Retinal pigment epithelial cell (primary cell): ENCODE data around the gene DAG1.
A peak's percentile ranks its signal among the peaks of the same experiment; 100 is the strongest.

Source experiments
- DNase-seq: peaks from one replicate; pipeline ENCODE4 v3.0.0-alpha.2; 2010; ENCODE audit warnings: low read depth
- H3K4me3 ChIP-seq: 2 replicates; pipeline ENCODE4 v1.5.1; 2011; ENCODE audit warnings: mild to moderate bottlenecking, low read length, control low read depth, moderate library complexity
- TF ChIP-seq, protein P1 (sequence below): conservative IDR thresholded peaks from 2 replicates; pipeline ENCODE4 v1.5.1; 2011; ENCODE audit warnings: low read depth, low read length, control low read depth, inconsistent platforms

DAG1 gene

DNA sequence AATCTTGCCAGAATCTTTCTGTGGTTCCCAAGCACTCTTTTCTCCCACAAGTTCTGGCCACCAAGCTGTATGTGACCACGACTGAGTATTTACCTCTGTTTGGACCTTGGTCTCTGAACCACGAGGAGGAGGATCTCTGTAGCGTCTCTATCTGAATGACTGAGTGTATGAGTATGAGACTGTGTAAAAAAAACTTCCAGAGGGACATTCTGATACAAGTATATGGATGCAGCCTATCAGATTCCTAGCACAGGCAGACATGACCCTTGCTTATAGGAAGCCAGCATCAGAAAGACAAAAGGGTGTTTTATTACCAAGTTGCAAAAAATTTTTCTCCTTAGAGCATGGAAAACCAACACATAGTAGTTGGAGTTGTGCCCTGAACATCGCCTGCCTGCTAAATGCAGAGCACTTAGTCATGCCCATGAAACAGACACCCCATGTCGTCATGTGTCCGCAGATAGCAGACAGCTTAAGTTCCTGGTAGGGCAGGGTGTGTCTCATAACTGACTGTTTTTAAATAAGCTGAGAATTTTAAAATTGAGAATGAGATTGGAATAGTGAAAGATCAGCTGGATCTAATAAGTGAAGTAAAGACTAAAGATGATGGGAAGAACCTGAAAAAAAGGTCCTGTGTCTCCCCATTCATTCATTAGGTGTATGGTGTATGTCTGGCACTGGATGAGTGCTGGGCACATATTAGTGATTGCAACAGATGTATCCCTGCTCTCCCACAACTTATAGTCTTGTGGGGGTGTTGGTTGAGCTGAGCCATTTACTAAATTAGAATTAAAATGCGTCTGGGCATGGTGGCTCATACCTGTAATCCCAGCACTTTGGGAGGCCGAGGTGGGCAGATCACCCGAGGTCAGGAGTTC, 30.9 kb downstream of the DAG1 start:
- no peak overlapping the region for H3K4me3 ChIP-seq
- DNase-seq = peak; percentile 97

DNA sequence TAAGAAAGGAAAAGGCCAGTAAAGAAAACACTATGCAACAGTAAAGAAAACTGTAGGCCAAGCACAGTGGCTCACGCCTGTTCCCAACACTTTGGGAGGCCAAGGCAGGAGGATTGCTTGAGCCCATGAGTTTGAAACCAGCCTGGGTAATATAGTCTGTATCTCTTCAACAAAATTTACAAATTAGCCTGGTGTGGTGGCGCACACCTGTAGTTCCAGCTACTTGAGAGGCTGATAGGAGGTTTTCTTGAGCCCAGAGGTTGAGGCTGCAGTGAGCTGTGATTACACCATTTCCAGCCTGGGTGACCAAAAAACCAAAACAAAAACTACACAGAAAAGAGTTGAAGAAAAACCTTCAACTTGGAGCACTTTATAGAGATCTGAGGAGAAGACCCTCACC, 31.8 kb downstream of the DAG1 start:
- DNase-seq = no peak
- no peak overlapping the region for H3K4me3 ChIP-seq
- TF ChIP-seq, protein P1, sequence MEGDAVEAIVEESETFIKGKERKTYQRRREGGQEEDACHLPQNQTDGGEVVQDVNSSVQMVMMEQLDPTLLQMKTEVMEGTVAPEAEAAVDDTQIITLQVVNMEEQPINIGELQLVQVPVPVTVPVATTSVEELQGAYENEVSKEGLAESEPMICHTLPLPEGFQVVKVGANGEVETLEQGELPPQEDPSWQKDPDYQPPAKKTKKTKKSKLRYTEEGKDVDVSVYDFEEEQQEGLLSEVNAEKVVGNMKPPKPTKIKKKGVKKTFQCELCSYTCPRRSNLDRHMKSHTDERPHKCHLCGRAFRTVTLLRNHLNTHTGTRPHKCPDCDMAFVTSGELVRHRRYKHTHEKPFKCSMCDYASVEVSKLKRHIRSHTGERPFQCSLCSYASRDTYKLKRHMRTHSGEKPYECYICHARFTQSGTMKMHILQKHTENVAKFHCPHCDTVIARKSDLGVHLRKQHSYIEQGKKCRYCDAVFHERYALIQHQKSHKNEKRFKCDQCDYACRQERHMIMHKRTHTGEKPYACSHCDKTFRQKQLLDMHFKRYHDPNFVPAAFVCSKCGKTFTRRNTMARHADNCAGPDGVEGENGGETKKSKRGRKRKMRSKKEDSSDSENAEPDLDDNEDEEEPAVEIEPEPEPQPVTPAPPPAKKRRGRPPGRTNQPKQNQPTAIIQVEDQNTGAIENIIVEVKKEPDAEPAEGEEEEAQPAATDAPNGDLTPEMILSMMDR = no peak

More for the DNA sequence above, 30.9 kb downstream of the DAG1 start:
- TF ChIP-seq, protein P1 = no peak

DNA sequence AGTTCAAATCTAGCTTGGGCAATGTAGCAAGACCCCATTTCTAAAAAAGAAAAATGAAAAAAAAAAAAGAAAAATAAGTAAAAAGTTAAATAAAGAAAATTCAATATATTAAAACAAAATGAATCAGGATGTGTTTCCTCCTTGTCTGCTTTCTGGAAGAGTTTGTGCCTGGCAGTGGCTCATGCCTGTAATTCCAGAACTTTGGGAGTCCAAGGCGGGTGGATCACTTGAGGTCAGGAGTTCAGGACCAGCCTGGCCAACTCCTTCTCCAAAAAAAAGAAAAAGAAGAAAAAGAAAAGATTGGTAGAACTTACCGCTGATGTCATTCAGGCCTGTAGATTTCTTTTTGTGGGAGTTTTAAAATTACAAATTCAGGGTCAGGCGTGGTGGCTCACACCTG, 36.8 kb downstream of the DAG1 start:
- no peak overlapping the region for H3K4me3 ChIP-seq
- DNase-seq = no peak
- TF ChIP-seq, protein P1 = no peak

DNA sequence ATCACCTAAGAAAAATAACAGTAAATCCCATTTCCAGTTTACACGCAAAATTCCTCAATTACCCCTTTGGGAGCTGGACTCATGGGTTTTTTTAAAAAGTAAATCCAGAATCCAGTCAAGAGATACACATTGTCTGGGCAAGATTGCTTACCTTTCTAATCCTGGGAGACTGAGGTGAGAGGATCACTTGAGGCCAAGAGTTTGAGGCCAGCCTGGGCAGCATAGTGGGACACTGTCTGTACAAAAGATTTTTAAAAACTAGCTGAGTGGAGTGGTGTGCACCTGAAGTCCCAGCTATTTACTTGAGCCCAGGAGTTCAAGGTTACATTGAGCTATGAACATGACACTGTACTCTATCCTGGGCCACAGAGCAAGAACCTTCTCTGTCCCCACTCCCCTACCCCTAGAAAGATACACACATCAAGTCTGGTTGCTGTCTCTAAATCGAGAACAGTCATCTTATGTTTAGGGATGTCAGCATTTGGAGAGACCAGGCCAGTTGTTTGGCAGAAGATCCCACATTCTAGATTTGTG, 39.0 kb downstream of the DAG1 start:
- H3K4me3 ChIP-seq = no peak overlapping the region
- TF ChIP-seq, protein P1 = no peak
- no peak for DNase-seq

DNA sequence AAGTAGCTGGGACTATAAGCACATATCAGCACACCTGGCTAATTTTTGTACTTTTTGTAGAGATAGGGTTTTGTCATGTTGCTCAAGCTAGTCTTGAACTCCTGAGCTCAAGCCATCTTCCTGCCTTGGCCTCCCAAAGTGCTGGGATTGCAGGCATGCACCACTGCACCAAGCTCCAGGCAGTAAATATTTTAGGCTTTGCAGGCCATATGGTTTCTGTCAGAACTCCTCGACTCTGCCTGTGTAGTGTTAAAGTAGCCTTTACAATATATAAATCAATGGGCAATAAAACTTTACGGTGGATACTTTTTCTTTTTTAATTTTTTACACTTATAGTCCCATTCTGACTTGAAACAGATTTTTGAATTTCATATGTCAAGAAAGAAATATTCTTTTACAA, 41.6 kb downstream of the DAG1 start:
- no peak for DNase-seq
- TF ChIP-seq, protein P1 = no peak
- H3K4me3 ChIP-seq = no peak overlapping the region

DNA sequence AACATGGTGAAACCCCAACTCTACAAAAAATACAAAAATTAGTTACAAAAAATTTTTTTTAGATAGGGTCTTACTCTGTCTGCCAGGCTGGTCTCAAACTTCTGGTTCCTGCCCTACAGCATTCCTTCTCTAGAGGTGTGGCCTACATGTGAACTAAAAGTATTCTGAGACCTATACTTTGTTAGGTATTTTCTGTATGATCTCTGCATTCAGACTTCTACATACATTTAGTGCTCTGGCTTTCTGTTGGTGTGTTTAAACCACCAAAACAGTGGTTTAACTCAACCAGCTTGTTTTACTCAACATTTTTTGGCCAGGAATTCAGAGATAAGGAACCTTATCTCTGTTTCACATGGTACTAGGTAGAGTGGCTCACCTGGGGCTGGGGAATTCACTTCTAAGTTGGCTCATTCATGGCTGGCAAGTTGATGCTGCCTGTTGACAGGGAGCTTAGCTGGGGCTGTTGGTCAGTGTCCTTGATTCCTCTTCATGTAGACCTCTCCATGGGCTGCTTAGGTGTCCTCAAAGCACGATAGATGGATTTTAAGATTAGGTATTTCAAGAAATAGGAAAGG, 42.8 kb downstream of the DAG1 start:
- H3K4me3 ChIP-seq = no peak overlapping the region
- no peak for DNase-seq
- TF ChIP-seq, protein P1 = no peak
